HEK293 (cell line): ENCODE data around the gene HHIP.

ENCODE experiments used
- CTCF ChIA-PET: fragments of 350-600 bp; formaldehyde crosslinking; extraction: SDS; loops from one replicate; lab custom pipeline; 2021; ENCODE audit warnings: antibody characterized with exemption; lab: Yijun Ruan, JAX
- POLR2A ChIA-PET: fragments of 300-600 bp; formaldehyde crosslinking; extraction: SDS; loops from one replicate; lab custom pipeline; 2020; ENCODE audit warnings: antibody characterized with exemption, inconsistent platforms; lab: Yijun Ruan, JAX
- H3K27ac ChIP-seq: fragments of 200-500 bp; sonication (Bioruptor generic); 2 replicates; pipeline ENCODE4 v1.5.1; 2014; ENCODE audit warnings: low read depth, low read length, control low read depth, inconsistent platforms; ENCODE audit errors: extremely low read depth
- H3K36me3 ChIP-seq, 2 experiments: fragments of 200-500 bp in 1 of 2; sonication (Bioruptor generic) in 1 of 2; 1 replicate in 1 of 2; 2 replicates in 1 of 2; pipeline ENCODE4 v1.5.1; 2014 to 2017; ENCODE audit warnings: inconsistent platforms in 2 of 2, low read length in 2 of 2; ENCODE audit not compliant: control insufficient read depth in 2 of 2, insufficient read depth in 1 of 2
- H3K4me1 ChIP-seq: fragments of 200-500 bp; sonication (Bioruptor generic); 2 replicates; pipeline ENCODE4 v1.5.1; 2014; ENCODE audit warnings: mild to moderate bottlenecking, low read length, inconsistent platforms; ENCODE audit not compliant: control insufficient read depth, insufficient read depth
- H3K4me3 ChIP-seq: 2 replicates; pipeline ENCODE4 v1.5.1; 2011; ENCODE audit warnings: low read depth, mild to moderate bottlenecking, control low read depth, low read length, moderate library complexity
- H3K9me3 ChIP-seq: fragments of 200-500 bp; sonication (Bioruptor generic); 2 replicates; pipeline ENCODE4 v1.5.1; 2014; ENCODE audit warnings: low read depth, low read length, inconsistent platforms; ENCODE audit not compliant: control insufficient read depth, insufficient read depth
- BCL11B ChIP-seq: fragments of 450-650 bp; formaldehyde crosslinking; IDR thresholded peaks from 2 replicates; pipeline ENCODE4 v1.5.1; 2016; ENCODE audit warnings: low read depth, missing biosample characterization, missing genetic modification characterization
- GFI1B ChIP-seq: fragments of 450-650 bp; formaldehyde crosslinking; IDR thresholded peaks from 2 replicates; pipeline ENCODE4 v1.5.1; 2016; ENCODE audit warnings: missing biosample characterization, missing genetic modification characterization
- PRDM6 ChIP-seq: fragments of 450-650 bp; formaldehyde crosslinking; IDR thresholded peaks from 2 replicates; pipeline ENCODE4 v1.5.1; 2017; ENCODE audit warnings: missing biosample characterization, missing genetic modification characterization
- RBAK ChIP-seq: fragments of 450-650 bp; formaldehyde crosslinking; IDR thresholded peaks from 2 replicates; pipeline ENCODE4 v1.5.1; 2016; ENCODE audit warnings: missing biosample characterization, missing genetic modification characterization
- TRIM28 ChIP-seq: IDR thresholded peaks from 2 replicates; pipeline ENCODE4 v1.6.1; 2011; ENCODE audit warnings: low read length, control low read depth, borderline replicate concordance
- ZBTB20 ChIP-seq: fragments of 450-650 bp; formaldehyde crosslinking; IDR thresholded peaks from 2 replicates; pipeline ENCODE4 v1.5.1; 2016; ENCODE audit warnings: missing biosample characterization, missing genetic modification characterization
- ZEB2 ChIP-seq: fragments of 450-650 bp; formaldehyde crosslinking; IDR thresholded peaks from 2 replicates; pipeline ENCODE4 v1.5.1; 2016; ENCODE audit warnings: missing biosample characterization, missing genetic modification characterization
- ZFHX2 ChIP-seq: fragments of 450-650 bp; formaldehyde crosslinking; conservative IDR thresholded peaks from 2 replicates; pipeline ENCODE4 v1.5.1; 2016; ENCODE audit warnings: missing biosample characterization, missing genetic modification characterization
- ZFP69B ChIP-seq: fragments of 450-650 bp; formaldehyde crosslinking; IDR thresholded peaks from 2 replicates; pipeline ENCODE4 v1.5.1; 2016; ENCODE audit warnings: missing biosample characterization, missing genetic modification characterization
- ZNF10 ChIP-seq: fragments of 450-650 bp; formaldehyde crosslinking; IDR thresholded peaks from 2 replicates; pipeline ENCODE4 v1.5.1; 2017; ENCODE audit warnings: missing biosample characterization, missing genetic modification characterization
- ZNF19 ChIP-seq: fragments of 450-650 bp; formaldehyde crosslinking; IDR thresholded peaks from 2 replicates; pipeline ENCODE4; 2016; ENCODE audit warnings: missing biosample characterization, missing genetic modification characterization, low read depth
- ZNF239 ChIP-seq: fragments of 450-650 bp; formaldehyde crosslinking; IDR thresholded peaks from 2 replicates; pipeline ENCODE4 v1.5.1; 2016; ENCODE audit warnings: missing biosample characterization, missing genetic modification characterization
- ZNF311 ChIP-seq: fragments of 450-650 bp; formaldehyde crosslinking; IDR thresholded peaks from 2 replicates; pipeline ENCODE4 v1.5.1; 2017; ENCODE audit warnings: missing biosample characterization, missing genetic modification characterization, borderline replicate concordance
- ZNF391 ChIP-seq: fragments of 450-650 bp; formaldehyde crosslinking; IDR thresholded peaks from 2 replicates; pipeline ENCODE4 v1.5.1; 2016; ENCODE audit warnings: low read depth, missing biosample characterization, missing genetic modification characterization, borderline replicate concordance
- ZNF404 ChIP-seq: fragments of 450-650 bp; formaldehyde crosslinking; IDR thresholded peaks from 2 replicates; pipeline ENCODE4 v1.5.1; 2017; ENCODE audit warnings: missing biosample characterization, missing genetic modification characterization
- ZNF426 ChIP-seq: fragments of 450-650 bp; formaldehyde crosslinking; IDR thresholded peaks from 2 replicates; pipeline ENCODE4 v1.5.1; 2017; ENCODE audit warnings: missing biosample characterization, missing genetic modification characterization, mild to moderate bottlenecking, inconsistent platforms, moderate library complexity
- ZNF449 ChIP-seq: fragments of 450-650 bp; formaldehyde crosslinking; IDR thresholded peaks from 2 replicates; pipeline ENCODE4 v1.5.1; 2017; ENCODE audit warnings: missing biosample characterization, mild to moderate bottlenecking, missing genetic modification characterization, moderate library complexity
- ZNF544 ChIP-seq: fragments of 450-650 bp; formaldehyde crosslinking; IDR thresholded peaks from 2 replicates; pipeline ENCODE4 v1.5.0; 2017; ENCODE audit warnings: missing biosample characterization, missing genetic modification characterization
- ZNF561 ChIP-seq: fragments of 450-650 bp; IDR thresholded peaks from 2 replicates; pipeline ENCODE4 v1.5.1; 2018; ENCODE audit warnings: missing biosample characterization, missing genetic modification characterization, borderline replicate concordance
- ZNF654 ChIP-seq: fragments of 450-650 bp; formaldehyde crosslinking; IDR thresholded peaks from 2 replicates; pipeline ENCODE4 v1.5.1; 2016; ENCODE audit warnings: low read depth, missing biosample characterization, missing genetic modification characterization
- ZNF658 ChIP-seq: fragments of 450-650 bp; formaldehyde crosslinking; IDR thresholded peaks from 2 replicates; pipeline ENCODE4; 2016; ENCODE audit warnings: missing biosample characterization, missing genetic modification characterization
- ZNF777 ChIP-seq: fragments of 450-650 bp; formaldehyde crosslinking; IDR thresholded peaks from 2 replicates; pipeline ENCODE4 v1.5.1; 2017; ENCODE audit warnings: missing biosample characterization, missing genetic modification characterization, borderline replicate concordance
- ZSCAN5A ChIP-seq: fragments of 450-650 bp; formaldehyde crosslinking; IDR thresholded peaks from 2 replicates; pipeline ENCODE4 v1.5.1; 2016; ENCODE audit warnings: missing biosample characterization, missing genetic modification characterization

Gene HHIP

GRCh38 chr4:144712775-144713174 lies 66.8 kb downstream of the HHIP start:
- Histone ChIP-seq H3K4me1 (no peaks in the 10 kb centered on the region), H3K4me3 (no peak overlapping the region), H3K36me3 (no peaks in the 10 kb centered on the region), H3K9me3 (no peaks in the 10 kb centered on the region), H3K27ac (no peak overlapping the region)
- ChIA-PET POLR2A (interaction anchor here (0.6 kb wide), 1 partner anchor 812 kb away, joined by 4 read pairs; no protein-coding TSS in a partner anchor), CTCF (interaction anchor here (1.0 kb wide), 1 partner anchor 9 kb away, joined by 3 read pairs; no protein-coding TSS in a partner anchor)
- no peak for TF ChIP-seq ZNF311 (tag by site-specific recombination)
- no peak for TF ChIP-seq ZNF449 (tag by site-specific recombination)
- TF ChIP-seq ZNF404 (tag by site-specific recombination): no peak
- no peak for TF ChIP-seq PRDM6
- TF ChIP-seq GFI1B: no peak
- TF ChIP-seq ZEB2 (tag by site-specific recombination): no peak
- TF ChIP-seq ZSCAN5A (tag by site-specific recombination): no peak
- TF ChIP-seq ZBTB20 (tag by site-specific recombination): no peak
- no peak for TF ChIP-seq ZNF561 (tag by site-specific recombination)
- no peak for TF ChIP-seq TRIM28
- no peak for TF ChIP-seq RBAK (tag by site-specific recombination)
- TF ChIP-seq ZFP69B (tag by site-specific recombination): no peak
- TF ChIP-seq ZNF544 (tag by site-specific recombination): no peak
- TF ChIP-seq ZNF239 (tag by site-specific recombination): no peak
- no peak for TF ChIP-seq ZNF10
- TF ChIP-seq ZNF19 (tag by site-specific recombination): no peak
- no peak for TF ChIP-seq ZNF777 (tag by site-specific recombination)
- TF ChIP-seq, all 188 proteins: peak for 0

- H3K4me3 ChIP-seq: no peak overlapping the region
- TF ChIP-seq BCL11B (tag by site-specific recombination) (no peak), ZFHX2 (tag by site-specific recombination) (no peak), ZNF391 (tag by site-specific recombination) (no peak), ZNF311 (tag by site-specific recombination) (no peak), ZNF426 (tag by site-specific recombination) (no peak), ZNF654 (tag by site-specific recombination) (no peak), ZNF658 (tag by site-specific recombination) (no peak)
- no peaks in the 10 kb centered on the region for H3K36me3 ChIP-seq
- ChIA-PET CTCF (no interaction called here), POLR2A (no interaction called here)
- no peaks in the 10 kb centered on the region for H3K9me3 ChIP-seq
- no peak overlapping the region for H3K27ac ChIP-seq
- H3K4me1 ChIP-seq: no peaks in the 10 kb centered on the region
Measured at GRCh38 chr4:144714166-144714565, 68.2 kb downstream of the HHIP start.
